ENCODE results near the gene KRTAP5-5.
"Not testable (repeated sequence)": the region's sequence is repeated elsewhere in the genome, so short reads cannot be mapped to it uniquely, and the experiment has no call there.

KRTAP5-5 gene

DNA sequence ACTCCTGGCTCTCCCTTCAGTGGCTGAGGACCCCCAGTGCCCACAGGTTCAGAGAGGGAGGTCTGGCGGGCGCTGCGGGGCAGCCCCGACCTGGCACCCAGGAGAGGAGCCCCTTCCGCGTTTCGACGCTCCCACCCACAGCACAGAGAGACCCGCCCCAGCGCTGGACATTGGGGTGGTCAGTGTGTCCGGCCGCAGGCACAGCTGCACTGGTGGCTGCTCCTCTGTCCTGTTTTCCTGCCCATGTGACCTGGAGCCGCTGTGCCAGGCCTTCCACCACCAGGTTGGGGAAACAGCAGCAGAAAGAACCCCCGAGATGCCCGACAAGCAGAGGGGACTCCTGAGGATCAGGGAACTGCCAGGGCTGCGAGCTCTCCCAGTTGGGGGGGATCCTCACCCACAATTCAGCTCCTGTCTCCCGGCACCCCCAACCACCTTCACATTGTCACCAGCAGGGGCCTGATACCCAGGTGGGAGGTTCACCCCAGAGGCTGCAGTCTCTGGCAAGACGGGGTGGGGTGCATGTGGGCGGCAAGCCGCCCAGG lies 13.6 kb downstream of the KRTAP5-5 start:
- no peak for DNase-seq

DNA sequence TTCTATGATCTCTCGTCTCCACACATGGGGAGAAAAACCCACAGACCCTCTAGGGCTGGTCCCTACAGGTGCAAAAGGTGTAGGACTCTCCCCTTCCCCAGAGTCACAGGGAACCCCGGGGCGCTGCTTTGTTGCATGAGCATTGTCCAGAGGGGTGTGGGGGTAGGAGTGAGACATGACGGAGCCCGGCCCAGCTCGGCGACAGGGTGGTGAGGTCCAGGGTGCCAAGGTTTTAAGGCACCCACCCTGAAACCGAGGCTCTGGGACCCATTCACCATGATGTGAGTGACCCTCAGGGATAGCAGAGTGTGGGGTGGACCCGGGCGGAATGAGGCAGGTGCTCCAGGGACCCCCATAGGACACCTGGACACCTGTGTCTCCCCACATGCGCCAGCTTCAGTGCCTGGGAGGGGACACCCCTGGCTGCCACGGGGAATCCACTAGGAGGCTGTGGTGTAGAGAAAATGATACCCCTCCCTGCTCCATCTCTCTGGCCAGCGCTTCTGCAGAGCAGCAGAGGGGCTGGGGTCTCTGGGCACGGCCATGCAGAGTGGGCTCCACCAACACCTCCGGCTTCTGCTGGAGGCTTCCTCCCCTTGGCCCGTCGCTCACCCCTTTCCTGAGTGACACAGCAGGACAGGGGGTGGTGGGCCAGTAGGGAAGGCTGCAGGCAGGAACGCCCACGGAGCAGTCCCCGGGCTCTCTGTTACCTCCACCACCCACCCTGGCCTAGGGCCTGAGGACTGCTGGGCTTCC lies 15.2 kb downstream of the KRTAP5-5 start:
- DNase-seq: no peak

DNA sequence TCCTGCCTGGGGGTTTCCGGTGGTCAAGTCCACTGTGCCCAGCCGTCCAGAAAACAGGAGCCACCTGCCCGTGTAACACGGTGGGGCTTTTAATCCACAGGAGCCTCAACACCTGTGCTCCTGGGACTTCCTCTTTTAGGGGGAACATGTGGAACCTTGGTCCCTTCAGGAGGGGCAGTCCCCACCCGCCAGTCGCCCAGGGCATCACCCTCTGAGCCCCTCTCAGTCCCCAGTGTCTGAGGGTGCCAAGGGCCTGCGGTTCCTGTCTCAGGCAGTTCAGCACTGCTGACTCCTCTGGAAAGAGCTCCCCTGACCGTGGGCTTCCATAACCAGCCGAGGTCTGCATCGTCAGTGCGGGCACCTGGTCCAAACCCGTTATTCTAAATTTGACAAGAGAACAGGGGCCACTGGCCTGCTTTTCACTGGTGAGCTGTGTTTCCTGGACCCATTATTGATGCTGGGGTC lies 15.8 kb downstream of the KRTAP5-5 start:
- no peak for DNase-seq

DNA sequence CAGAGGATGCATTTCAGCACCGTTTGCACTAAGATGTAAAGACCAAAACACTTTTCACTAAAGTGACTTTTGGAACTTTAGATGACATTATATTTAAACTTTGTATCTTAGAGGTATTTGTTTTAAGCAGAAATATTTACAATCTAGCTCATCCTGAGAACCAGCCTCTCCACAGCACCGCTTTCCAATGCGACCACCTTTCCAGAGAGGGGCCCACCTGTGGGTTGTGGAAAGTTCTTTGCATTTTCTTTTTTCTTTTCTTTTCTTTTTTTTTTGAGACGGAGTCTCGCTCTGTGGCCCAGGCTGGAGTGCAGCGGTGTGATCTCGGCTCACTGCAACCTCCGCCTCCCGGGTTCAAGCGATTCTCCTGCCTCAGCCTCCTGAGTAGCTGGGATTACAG lies 17.0 kb downstream of the KRTAP5-5 start:
- DNase-seq: not testable (repeated sequence)

GRCh38 chr11:1647901-1648652 lies 18.5 kb downstream of the KRTAP5-5 start:
- DNase-seq: no peak

- no peak for DNase-seq
Observed at GRCh38 chr11:1648653-1649420, 19.3 kb downstream of the KRTAP5-5 start.

- no peak for DNase-seq
Observed at GRCh38 chr11:1650034-1650917, 20.7 kb downstream of the KRTAP5-5 start.

GRCh38 chr11:1650918-1651262 lies 21.3 kb downstream of the KRTAP5-5 start:
- no peak for DNase-seq

DNA sequence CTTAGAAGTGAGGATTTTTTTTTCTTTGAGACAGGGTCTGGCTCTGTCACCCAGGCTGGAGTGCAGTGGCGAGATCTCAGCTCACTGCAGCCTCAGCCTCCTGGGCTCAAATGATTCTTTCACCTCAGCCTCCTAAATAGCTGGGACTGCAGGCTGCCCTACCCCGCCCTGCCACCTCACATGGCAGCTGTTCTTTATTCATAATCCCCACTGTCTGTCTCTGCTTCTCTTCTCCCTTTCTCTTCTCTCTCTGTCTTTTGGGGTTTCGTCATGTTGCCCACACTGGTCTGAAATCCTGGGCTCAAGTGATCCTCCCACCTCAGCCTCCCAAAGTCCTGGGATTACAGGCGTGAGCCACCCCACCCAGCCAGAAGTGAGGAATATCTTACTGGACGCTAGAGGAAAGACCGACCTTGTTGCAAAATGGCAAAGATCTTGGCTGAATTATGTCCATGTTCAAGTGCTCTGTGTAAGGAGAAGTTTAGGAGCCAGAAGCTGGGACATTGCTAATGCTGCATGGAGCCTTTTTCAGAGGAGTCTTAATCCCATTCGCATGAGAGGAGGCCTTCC lies 21.9 kb downstream of the KRTAP5-5 start:
- DNase-seq: no peak

GRCh38 chr11:1652026-1652425 lies 22.5 kb downstream of the KRTAP5-5 start:
- DNase-seq: no peak

- DNase-seq: no peak
Observed at GRCh38 chr11:1652442-1652770, 22.8 kb downstream of the KRTAP5-5 start.

GRCh38 chr11:1652771-1653540 lies 23.4 kb downstream of the KRTAP5-5 start:
- DNase-seq: peak; percentile 83

DNA sequence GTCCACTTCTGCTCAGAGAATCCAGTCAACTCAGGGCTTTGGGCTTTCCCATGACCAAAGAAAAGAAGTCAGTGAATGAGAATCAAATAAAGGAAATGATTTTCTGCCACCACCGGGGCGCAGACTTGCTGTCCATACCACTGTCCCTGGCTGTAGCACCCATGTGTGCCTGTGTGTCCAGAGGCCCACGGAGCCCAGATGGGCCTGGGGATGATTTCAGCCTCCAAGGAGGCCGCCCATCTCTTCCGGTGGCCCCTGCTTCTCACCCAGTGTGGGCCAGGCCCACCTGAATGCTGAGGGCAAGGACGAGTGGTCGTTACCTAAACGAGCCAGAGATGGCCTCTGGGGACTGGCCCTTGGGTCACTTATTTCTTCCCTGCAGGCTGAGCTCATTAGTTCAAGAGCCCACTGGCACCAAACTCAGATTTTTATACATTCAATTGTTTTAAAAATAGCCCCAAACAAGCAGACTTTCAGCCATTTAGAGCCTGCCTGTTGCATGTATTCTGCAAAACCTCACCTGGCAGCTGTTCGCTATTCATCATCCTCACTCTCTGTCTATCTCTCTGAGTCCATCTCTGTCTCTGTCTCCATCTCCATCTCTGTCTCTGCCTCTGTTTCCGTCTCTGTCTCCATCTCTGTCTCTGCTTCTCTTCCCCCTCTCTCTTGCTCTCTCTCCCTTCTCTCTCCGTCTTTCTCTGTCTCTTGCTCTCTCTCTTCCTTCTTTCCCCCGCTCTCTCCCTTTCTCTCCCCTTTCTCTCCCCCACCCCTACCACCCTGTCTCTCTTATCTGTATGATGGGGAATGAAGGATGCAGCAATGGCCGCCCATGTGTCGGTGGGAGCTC lies 24.2 kb downstream of the KRTAP5-5 start:
- DNase-seq: no peak

- DNase-seq: no peak
Observed at GRCh38 chr11:1654388-1655167, 25.0 kb downstream of the KRTAP5-5 start.

DNA sequence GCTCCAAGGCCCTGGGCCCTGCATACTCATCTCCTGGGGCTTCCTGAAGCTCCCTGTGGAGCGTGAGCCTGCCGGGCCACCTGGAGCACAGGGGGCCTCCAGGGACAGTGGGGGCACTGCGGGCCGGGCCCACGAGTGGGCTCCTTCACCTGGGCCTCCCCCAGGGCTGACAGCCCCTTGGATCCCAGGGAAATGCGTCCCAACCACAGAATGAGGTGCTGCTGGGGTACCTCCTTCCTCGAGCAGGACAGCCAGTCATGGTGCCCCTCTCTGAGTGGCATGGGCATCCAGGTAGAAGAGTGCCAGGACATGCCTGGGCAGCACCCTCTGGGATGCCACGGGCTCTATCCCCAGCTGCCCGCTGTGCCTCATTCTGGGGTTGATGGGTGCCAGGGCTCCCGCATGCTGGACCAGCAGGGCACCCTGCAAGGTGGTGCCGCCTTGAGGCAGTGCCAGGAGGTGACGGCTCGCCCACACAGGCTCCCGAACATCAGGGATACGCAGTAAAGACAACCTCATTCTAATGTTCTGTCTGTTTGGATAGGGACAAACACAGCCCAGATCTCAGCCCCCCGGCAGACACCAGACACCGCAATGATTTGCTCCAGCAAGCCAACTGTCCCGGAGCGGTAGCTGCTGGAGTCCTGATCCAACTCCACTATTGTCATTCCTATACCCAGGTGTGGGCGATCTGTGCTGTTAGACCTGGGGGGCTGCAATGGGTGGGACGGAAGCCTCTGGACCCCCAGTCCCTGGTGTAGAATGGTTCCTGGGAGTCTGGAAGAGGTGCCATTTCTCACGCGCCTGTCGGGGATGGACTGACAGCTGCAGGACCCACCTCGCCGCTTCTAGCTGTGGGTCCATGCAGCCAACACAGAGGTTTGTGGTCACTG lies 25.8 kb downstream of the KRTAP5-5 start:
- no peak for DNase-seq

GRCh38 chr11:1656061-1656441 lies 26.5 kb downstream of the KRTAP5-5 start:
- no peak for DNase-seq

DNA sequence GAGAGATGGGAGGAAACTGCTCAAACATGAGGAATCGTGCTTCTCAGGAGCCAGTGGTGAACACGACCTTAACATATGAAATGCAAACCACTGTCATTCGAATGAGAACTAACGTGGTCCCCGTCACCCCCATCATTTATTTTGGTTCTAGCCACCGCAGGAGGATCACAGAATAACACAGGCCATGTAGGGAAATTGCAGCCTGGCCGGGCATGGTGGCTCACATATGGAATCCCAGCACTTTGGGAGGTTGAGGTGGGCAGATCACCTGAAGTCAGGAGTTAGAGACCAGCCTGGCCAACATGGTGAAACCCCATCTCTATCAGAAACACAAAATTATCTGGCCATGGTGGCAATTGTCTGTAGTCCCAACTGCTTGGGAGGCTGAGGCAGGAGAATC lies 27.1 kb downstream of the KRTAP5-5 start:
- no peak for DNase-seq

GRCh38 chr11:1659506-1659905 lies 29.9 kb downstream of the KRTAP5-5 start:
- DNase-seq: no peak
